ENCODE measurements around the gene MAN2A1.
"Not testable (repeated sequence)": the region's sequence is repeated elsewhere in the genome, so short reads cannot be mapped to it uniquely, and the experiment has no call there.

MAN2A1 gene

DNA sequence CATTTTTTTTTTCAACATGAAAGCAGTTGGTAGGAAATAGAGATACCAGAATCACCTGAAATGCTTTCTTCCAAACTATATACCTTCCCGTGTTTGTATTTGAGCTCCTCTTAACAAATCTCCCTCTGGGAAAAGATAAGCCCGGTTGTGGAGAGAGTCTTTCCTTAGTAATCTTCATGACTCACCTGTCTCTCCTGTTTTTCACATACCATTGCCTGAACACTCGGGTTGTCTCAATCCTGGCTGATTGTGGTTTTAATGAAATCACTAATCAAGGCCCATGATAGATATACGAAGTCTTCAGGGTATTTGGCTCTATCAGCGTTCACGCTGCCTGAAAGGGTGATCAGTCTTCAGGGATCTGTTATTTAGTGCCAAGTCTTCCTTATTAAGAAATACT is 136.7 kb downstream of the MAN2A1 start:
- Histone ChIP-seq H3F3A (ENCODE audit: insufficient read depth, low read length) (no peaks in the 10 kb centered on the region), H3K36me3 (ENCODE audit: insufficient read depth, low read length) (peaks cover 87% of the 10 kb centered on the region), H3K4me3 (ENCODE audit: low read depth, low read length, poor library complexity, severe bottlenecking) (no peak overlapping the region), H2AFZ (ENCODE audit: low read length) (no peak overlapping the region), H3K4me1 (ENCODE audit: insufficient read depth, low read length, severe bottlenecking) (no peaks in the 10 kb centered on the region), H3K27ac (ENCODE audit: low read depth, low read length, poor library complexity, severe bottlenecking) (no peak overlapping the region), H3K9me3 (ENCODE audit: low read length) (no peaks in the 10 kb centered on the region), H3K9ac (ENCODE audit: low read length) (no peak overlapping the region), H3K4me2 (ENCODE audit: low read length) (no peak overlapping the region), H3K79me2 (ENCODE audit: insufficient read depth, low read length) (no peaks in the 10 kb centered on the region), H4K20me1 (ENCODE audit: insufficient read depth, low read length) (no peaks in the 10 kb centered on the region), H3K27me3 (ENCODE audit: insufficient read depth, low read length) (no peaks in the 10 kb centered on the region), H3K9me2 (ENCODE audit: low read depth, low read length) (no peaks in the 10 kb centered on the region)
- TF ChIP-seq CTCF (IDR thresholded peaks at IDR 0.05; ENCODE audit: low read length) = no peak
- TF ChIP-seq EZH2 (IDR thresholded peaks at IDR 0.05; ENCODE audit: borderline replicate concordance, low read length) = no peak

GRCh38 chr5:109829331-109829730 is 139.6 kb downstream of the MAN2A1 start:
- no peak overlapping the region for H3K9ac ChIP-seq (ENCODE audit: low read length)
- no peak overlapping the region for H2AFZ ChIP-seq (ENCODE audit: low read length)
- H3K36me3 ChIP-seq (ENCODE audit: insufficient read depth, low read length) = peaks cover 74% of the 10 kb centered on the region
- no peaks in the 10 kb centered on the region for H3K9me3 ChIP-seq (ENCODE audit: low read length)
- H3K4me3 ChIP-seq (ENCODE audit: low read depth, low read length, poor library complexity, severe bottlenecking) = no peak overlapping the region
- no peak for TF ChIP-seq CTCF (IDR thresholded peaks at IDR 0.05; ENCODE audit: low read length)
- no peak for TF ChIP-seq EZH2 (IDR thresholded peaks at IDR 0.05; ENCODE audit: borderline replicate concordance, low read length)
- no peak overlapping the region for H3K27ac ChIP-seq (ENCODE audit: low read depth, low read length, poor library complexity, severe bottlenecking)
- H3K4me2 ChIP-seq (ENCODE audit: low read length) = no peak overlapping the region
- H3F3A ChIP-seq (ENCODE audit: insufficient read depth, low read length) = no peaks in the 10 kb centered on the region
- no peaks in the 10 kb centered on the region for H3K4me1 ChIP-seq (ENCODE audit: insufficient read depth, low read length, severe bottlenecking)
- no peaks in the 10 kb centered on the region for H3K79me2 ChIP-seq (ENCODE audit: insufficient read depth, low read length)
- no peaks in the 10 kb centered on the region for H3K27me3 ChIP-seq (ENCODE audit: insufficient read depth, low read length)
- H3K9me2 ChIP-seq (ENCODE audit: low read depth, low read length) = no peaks in the 10 kb centered on the region
- H4K20me1 ChIP-seq (ENCODE audit: insufficient read depth, low read length) = no peaks in the 10 kb centered on the region

- Histone ChIP-seq H3K9me2 (ENCODE audit: low read depth, low read length) (no peaks in the 10 kb centered on the region), H3K4me3 (ENCODE audit: low read depth, low read length, poor library complexity, severe bottlenecking) (no peak overlapping the region), H3K27ac (ENCODE audit: low read depth, low read length, poor library complexity, severe bottlenecking) (no peak overlapping the region), H3K36me3 (ENCODE audit: insufficient read depth, low read length) (peaks cover 57% of the 10 kb centered on the region), H3K4me1 (ENCODE audit: insufficient read depth, low read length, severe bottlenecking) (no peaks in the 10 kb centered on the region), H4K20me1 (ENCODE audit: insufficient read depth, low read length) (no peaks in the 10 kb centered on the region), H3K79me2 (ENCODE audit: insufficient read depth, low read length) (no peaks in the 10 kb centered on the region), H2AFZ (ENCODE audit: low read length) (no peak overlapping the region), H3F3A (ENCODE audit: insufficient read depth, low read length) (0 out of 2 replicates have a peak, but pooled peaks cover 6% of the 10 kb centered on the region), H3K27me3 (ENCODE audit: insufficient read depth, low read length) (no peaks in the 10 kb centered on the region), H3K9ac (ENCODE audit: low read length) (no peak overlapping the region), H3K9me3 (ENCODE audit: low read length) (no peaks in the 10 kb centered on the region), H3K4me2 (ENCODE audit: low read length) (no peak overlapping the region)
- TF ChIP-seq EZH2 (IDR thresholded peaks at IDR 0.05; ENCODE audit: borderline replicate concordance, low read length) (no peak), CTCF (IDR thresholded peaks at IDR 0.05; ENCODE audit: low read length) (no peak)
These were observed 141.3 kb downstream of the MAN2A1 start for GRCh38 chr5:109830955-109831502.

DNA sequence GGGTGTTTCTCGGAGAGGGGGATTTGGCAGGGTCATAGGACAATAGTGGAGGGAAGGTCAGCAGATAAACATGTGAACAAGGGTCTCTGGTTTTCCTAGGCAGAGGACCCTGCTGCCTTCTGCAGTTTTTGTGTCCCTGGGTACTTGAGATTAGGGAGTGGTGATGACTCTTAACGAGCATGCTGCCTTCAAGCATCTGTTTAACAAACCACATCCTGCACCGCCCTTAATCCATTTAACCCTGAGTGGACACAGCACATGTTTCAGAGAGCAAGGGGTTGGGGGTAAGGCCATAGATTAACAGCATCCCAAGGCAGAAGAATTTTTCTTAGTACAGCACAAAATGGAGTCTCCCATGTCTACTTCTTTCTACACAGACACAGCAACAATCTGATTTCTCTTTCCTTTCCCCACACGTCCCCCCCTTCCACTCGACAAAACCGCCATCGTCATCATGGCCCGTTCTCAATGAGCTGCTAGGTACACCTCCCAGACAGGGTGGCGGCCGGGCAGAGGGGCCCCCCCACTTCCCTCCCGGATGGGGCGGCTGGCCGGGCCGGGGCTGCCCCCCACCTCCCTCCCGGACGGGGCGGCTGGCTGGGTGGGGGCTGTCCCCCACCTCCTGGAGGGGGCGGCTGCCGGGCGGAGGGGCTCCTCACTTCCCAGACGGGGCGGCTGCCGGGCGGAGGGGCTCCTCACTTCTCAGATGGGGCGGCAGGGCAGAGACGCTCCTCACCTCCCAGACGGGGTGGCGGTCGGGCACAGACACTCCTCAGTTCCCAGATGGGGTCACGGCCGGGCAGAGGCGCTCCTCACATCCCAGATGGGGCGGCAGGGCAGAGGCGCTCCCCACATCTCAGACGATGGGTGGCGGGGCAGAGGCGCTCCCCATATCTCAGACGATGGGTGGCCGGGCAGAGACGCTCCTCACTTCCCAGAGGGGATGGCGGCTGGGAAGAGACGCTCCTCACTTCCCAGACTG is 142.8 kb downstream of the MAN2A1 start:
- not testable (repeated sequence) for H3K4me1 ChIP-seq (ENCODE audit: insufficient read depth, low read length, severe bottlenecking); H4K20me1 ChIP-seq (ENCODE audit: insufficient read depth, low read length); H3K79me2 ChIP-seq (ENCODE audit: insufficient read depth, low read length); H3K27ac ChIP-seq (ENCODE audit: low read depth, low read length, poor library complexity, severe bottlenecking); H3K9me2 ChIP-seq (ENCODE audit: low read depth, low read length); H3K4me2 ChIP-seq (ENCODE audit: low read length); H3K9ac ChIP-seq (ENCODE audit: low read length); H3F3A ChIP-seq (ENCODE audit: insufficient read depth, low read length); H3K9me3 ChIP-seq (ENCODE audit: low read length); H3K27me3 ChIP-seq (ENCODE audit: insufficient read depth, low read length); H3K4me3 ChIP-seq (ENCODE audit: low read depth, low read length, poor library complexity, severe bottlenecking); H2AFZ ChIP-seq (ENCODE audit: low read length)
- peaks cover 51% of the 10 kb centered on the region for H3K36me3 ChIP-seq (ENCODE audit: insufficient read depth, low read length)
